Stimulated activated CD4-positive, alpha-beta T cell treated with anti-CD3 and anti-CD28 coated beads, Interleukin-1b, Interleukin-23, amount 100 ng/mL, for 4 hours (primary cell): ENCODE data around the gene SH3RF2.

ENCODE experiments used
- DNase-seq, 2 donors: peaks; one replicate each; pipeline ENCODE4 v3.0.0-alpha.2; 2020; ENCODE audit warnings: low read depth in 2 of 2

Gene SH3RF2

GRCh38 chr5:146047396-146047795 lies 111.0 kb downstream of the SH3RF2 start:
- no peak for DNase-seq

GRCh38 chr5:146048994-146049703 lies 112.8 kb downstream of the SH3RF2 start:
- no peak for DNase-seq

- no peak for DNase-seq
Measured at GRCh38 chr5:146049704-146050026, 113.3 kb downstream of the SH3RF2 start.

- DNase-seq = no peak
Measured at GRCh38 chr5:146050086-146050485, 113.7 kb downstream of the SH3RF2 start.

- DNase-seq = no peak
Measured at GRCh38 chr5:146051678-146052077, 115.3 kb downstream of the SH3RF2 start.

- DNase-seq = no peak
Measured at GRCh38 chr5:146052780-146053179, 116.4 kb downstream of the SH3RF2 start.

- no peak for DNase-seq
Measured at GRCh38 chr5:146055432-146055831, 119.1 kb downstream of the SH3RF2 start.

- no peak for DNase-seq
Measured at GRCh38 chr5:146059460-146060220, 123.3 kb downstream of the SH3RF2 start.

GRCh38 chr5:146060221-146060585 lies 123.8 kb downstream of the SH3RF2 start:
- DNase-seq = no peak

- DNase-seq = no peak
Measured at GRCh38 chr5:146066968-146067367, 130.6 kb downstream of the SH3RF2 start.

- no peak for DNase-seq
Measured at GRCh38 chr5:146068206-146068605, 131.8 kb downstream of the SH3RF2 start.

- DNase-seq = no peak
Measured at GRCh38 chr5:146068977-146069779, 132.8 kb downstream of the SH3RF2 start.

GRCh38 chr5:146069780-146070099 lies 133.4 kb downstream of the SH3RF2 start:
- DNase-seq = no peak

- DNase-seq = no peak
Measured at GRCh38 chr5:146070746-146071145, 134.4 kb downstream of the SH3RF2 start.

- no peak for DNase-seq
Measured at GRCh38 chr5:146071171-146071570, 134.8 kb downstream of the SH3RF2 start.

GRCh38 chr5:146072595-146072994 lies 136.2 kb downstream of the SH3RF2 start:
- no peak for DNase-seq

- DNase-seq = no peak
Measured at GRCh38 chr5:146073239-146073900, 137.0 kb downstream of the SH3RF2 start.

- DNase-seq = no peak
Measured at GRCh38 chr5:146076028-146076427, 139.7 kb downstream of the SH3RF2 start.

- no peak for DNase-seq
Measured at GRCh38 chr5:146076455-146076854, 140.1 kb downstream of the SH3RF2 start.

- DNase-seq = no peak
Measured at GRCh38 chr5:146078566-146078965, 142.2 kb downstream of the SH3RF2 start.

GRCh38 chr5:146079695-146080373 lies 143.5 kb downstream of the SH3RF2 start:
- DNase-seq = no peak

- no peak for DNase-seq
Measured at GRCh38 chr5:146081556-146081955, 145.2 kb downstream of the SH3RF2 start.
